ENCODE measurements around the gene SLCO3A1. TPM values are rescaled to one million over a fixed set of nuclear protein-coding genes. Genes with fewer than 3 reads are reported as not detected.

SLCO3A1 gene
- total RNA-seq, 1 experiment from 2014 or later: 9.1 TPM

GRCh38 chr15:92095693-92096092 lies 242.2 kb downstream of the SLCO3A1 start:
- no peak for DNase-seq (ENCODE audit: low spot score)
- POLR2A ChIA-PET: no interaction called here

GRCh38 chr15:92097474-92098178 lies 244.1 kb downstream of the SLCO3A1 start:
- Mint-ChIP-seq H3K4me3 (no peak overlapping the region), H3K4me1 (peaks cover 36% of the 10 kb centered on the region), H3K27ac (peak overlapping the region; percentile 31; the same call in 1 of the 2 replicates), H3K36me3 (peaks cover 11% of the 10 kb centered on the region), H3K27me3 (ENCODE audit: low read depth) (no peaks in the 10 kb centered on the region), H3K9me3 (peaks cover 10% of the 10 kb centered on the region)
- TF ChIP-seq SMAD4 (CRISPR knock-in tag; IDR thresholded peaks at IDR 0.05): no peak
- TF ChIP-seq CTCF (IDR thresholded peaks at IDR 0.05): peak; percentile 65
- ATAC-seq (peak; percentile 84), DNase-seq (ENCODE audit: low spot score) (peak; percentile 76)
- ChIA-PET POLR2A (no interaction called here), CTCF (interaction anchor here (0.5 to 2.6 kb wide), 21 partner anchors 10 to 617 kb away, joined by 3 to 20 read pairs (median 4); no protein-coding TSS in a partner anchor)

More at GRCh38 chr15:92095693-92096092, 242.2 kb downstream of the SLCO3A1 start:
- CTCF ChIA-PET: no interaction called here
- Mint-ChIP-seq H3K9me3 (peaks cover 7% of the 10 kb centered on the region), H3K27ac (no peak overlapping the region), H3K4me3 (no peak overlapping the region), H3K4me1 (peaks cover 32% of the 10 kb centered on the region), H3K36me3 (peaks cover 2% of the 10 kb centered on the region; the same call in 1 of the 2 replicates), H3K27me3 (ENCODE audit: low read depth) (no peaks in the 10 kb centered on the region)
- no peak for ATAC-seq
- no peak for TF ChIP-seq SMAD4 (CRISPR knock-in tag; IDR thresholded peaks at IDR 0.05)
- TF ChIP-seq CTCF (IDR thresholded peaks at IDR 0.05): no peak
- TF ChIP-seq CDX4 (CRISPR knock-in tag; IDR thresholded peaks at IDR 0.05; ENCODE audit: borderline replicate concordance): no peak
- no peak for TF ChIP-seq USF2 (CRISPR knock-in tag; IDR thresholded peaks at IDR 0.05)
- no peak for TF ChIP-seq ELF4 (CRISPR knock-in tag; IDR thresholded peaks at IDR 0.05; ENCODE audit: low read depth)
- TF ChIP-seq NR3C1 (CRISPR knock-in tag; conservative IDR thresholded peaks at IDR 0.05; ENCODE audit: low read depth): no peak
- TF ChIP-seq ATF1 (CRISPR knock-in tag; IDR thresholded peaks at IDR 0.05): no peak
- no peak for TF ChIP-seq FOXK1 (CRISPR knock-in tag; IDR thresholded peaks at IDR 0.05)
- TF ChIP-seq NR1H2 (CRISPR knock-in tag; IDR thresholded peaks at IDR 0.05): no peak
- TF ChIP-seq RELA (CRISPR knock-in tag; IDR thresholded peaks at IDR 0.05; ENCODE audit: borderline replicate concordance): no peak
- no peak for TF ChIP-seq HMGXB4 (CRISPR knock-in tag; IDR thresholded peaks at IDR 0.05)
- TF ChIP-seq IRF1 (CRISPR knock-in tag; IDR thresholded peaks at IDR 0.05): no peak
- TF ChIP-seq RORB (CRISPR knock-in tag; IDR thresholded peaks at IDR 0.05): no peak
- no peak for TF ChIP-seq ZNF121 (CRISPR knock-in tag; IDR thresholded peaks at IDR 0.05)
- TF ChIP-seq TP53 (CRISPR knock-in tag; IDR thresholded peaks at IDR 0.05): no peak
